Measurements from ENCODE around the gene DNAJC3.
"Not testable (repeated sequence)": the region's sequence is repeated elsewhere in the genome, so short reads cannot be mapped to it uniquely, and the experiment has no call there.

The DNAJC3 gene

GRCh38 chr13:95781016-95781415, 104.1 kb downstream of the DNAJC3 start:
- no peak for DNase-seq (ENCODE audit: low spot score)
- TF ChIP-seq, protein P1, sequence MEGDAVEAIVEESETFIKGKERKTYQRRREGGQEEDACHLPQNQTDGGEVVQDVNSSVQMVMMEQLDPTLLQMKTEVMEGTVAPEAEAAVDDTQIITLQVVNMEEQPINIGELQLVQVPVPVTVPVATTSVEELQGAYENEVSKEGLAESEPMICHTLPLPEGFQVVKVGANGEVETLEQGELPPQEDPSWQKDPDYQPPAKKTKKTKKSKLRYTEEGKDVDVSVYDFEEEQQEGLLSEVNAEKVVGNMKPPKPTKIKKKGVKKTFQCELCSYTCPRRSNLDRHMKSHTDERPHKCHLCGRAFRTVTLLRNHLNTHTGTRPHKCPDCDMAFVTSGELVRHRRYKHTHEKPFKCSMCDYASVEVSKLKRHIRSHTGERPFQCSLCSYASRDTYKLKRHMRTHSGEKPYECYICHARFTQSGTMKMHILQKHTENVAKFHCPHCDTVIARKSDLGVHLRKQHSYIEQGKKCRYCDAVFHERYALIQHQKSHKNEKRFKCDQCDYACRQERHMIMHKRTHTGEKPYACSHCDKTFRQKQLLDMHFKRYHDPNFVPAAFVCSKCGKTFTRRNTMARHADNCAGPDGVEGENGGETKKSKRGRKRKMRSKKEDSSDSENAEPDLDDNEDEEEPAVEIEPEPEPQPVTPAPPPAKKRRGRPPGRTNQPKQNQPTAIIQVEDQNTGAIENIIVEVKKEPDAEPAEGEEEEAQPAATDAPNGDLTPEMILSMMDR (IDR thresholded peaks at IDR 0.05): no peak
- no peak overlapping the region for H3K4me3 ChIP-seq
- no peak overlapping the region for H3K27ac ChIP-seq

DNA sequence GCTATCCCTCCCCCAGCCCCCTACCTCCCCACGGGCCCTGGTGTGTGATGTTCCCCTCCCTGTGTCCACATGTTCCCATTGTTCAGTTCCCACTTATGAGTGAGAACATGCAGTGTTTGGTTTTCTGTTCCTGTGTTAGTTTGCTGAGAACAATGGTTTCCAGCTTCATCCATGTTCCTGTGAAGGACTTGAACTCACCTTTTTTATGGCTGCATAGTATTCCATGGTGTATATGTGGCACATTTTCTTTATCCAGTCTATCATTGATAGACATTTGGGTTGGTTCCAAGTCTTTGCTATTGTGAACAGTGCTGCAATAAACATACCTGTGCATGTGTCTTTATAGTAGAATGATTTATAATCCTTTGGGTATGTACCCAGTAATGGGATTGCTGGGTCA, 105.0 kb downstream of the DNAJC3 start:
- not testable (repeated sequence) for H3K27ac ChIP-seq; H3K4me3 ChIP-seq; DNase-seq (ENCODE audit: low spot score)

GRCh38 chr13:95783747-95784146, 106.8 kb downstream of the DNAJC3 start:
- Histone ChIP-seq H3K4me3 (no peak overlapping the region), H3K27ac (no peak overlapping the region)
- no peak for DNase-seq (ENCODE audit: low spot score)
- TF ChIP-seq, protein P1 (IDR thresholded peaks at IDR 0.05): no peak

GRCh38 chr13:95784161-95784899, 107.4 kb downstream of the DNAJC3 start:
- Histone ChIP-seq H3K4me3 (no peak overlapping the region), H3K27ac (peak overlapping the region in 1 of 2 donors; percentile 24)
- no peak for DNase-seq (ENCODE audit: low spot score)
- TF ChIP-seq, protein P1 (IDR thresholded peaks at IDR 0.05): no peak

DNA sequence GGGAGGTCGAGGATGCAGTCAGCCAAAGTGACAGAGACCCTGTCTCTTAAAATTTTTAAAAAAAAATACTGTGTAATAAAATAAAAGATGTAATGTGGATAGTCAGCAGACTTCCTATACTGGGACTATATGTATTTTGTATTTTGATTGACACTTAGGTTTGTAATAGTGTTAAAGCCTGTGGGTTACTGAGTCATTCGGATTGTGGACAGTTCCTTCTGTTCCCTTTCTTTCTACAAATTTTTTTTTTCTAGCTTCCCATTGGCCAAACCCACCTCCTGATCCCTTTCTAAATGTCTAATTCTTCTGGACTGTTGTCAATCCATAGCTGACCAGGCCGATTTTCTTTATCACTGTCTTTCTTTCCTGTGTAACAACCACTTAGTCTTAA, 108.0 kb downstream of the DNAJC3 start:
- H3K27ac ChIP-seq: peak overlapping the region in 1 of 2 donors; percentile 24
- DNase-seq (ENCODE audit: low spot score): no peak
- no peak overlapping the region for H3K4me3 ChIP-seq
- TF ChIP-seq, protein P1 (IDR thresholded peaks at IDR 0.05): no peak

DNA sequence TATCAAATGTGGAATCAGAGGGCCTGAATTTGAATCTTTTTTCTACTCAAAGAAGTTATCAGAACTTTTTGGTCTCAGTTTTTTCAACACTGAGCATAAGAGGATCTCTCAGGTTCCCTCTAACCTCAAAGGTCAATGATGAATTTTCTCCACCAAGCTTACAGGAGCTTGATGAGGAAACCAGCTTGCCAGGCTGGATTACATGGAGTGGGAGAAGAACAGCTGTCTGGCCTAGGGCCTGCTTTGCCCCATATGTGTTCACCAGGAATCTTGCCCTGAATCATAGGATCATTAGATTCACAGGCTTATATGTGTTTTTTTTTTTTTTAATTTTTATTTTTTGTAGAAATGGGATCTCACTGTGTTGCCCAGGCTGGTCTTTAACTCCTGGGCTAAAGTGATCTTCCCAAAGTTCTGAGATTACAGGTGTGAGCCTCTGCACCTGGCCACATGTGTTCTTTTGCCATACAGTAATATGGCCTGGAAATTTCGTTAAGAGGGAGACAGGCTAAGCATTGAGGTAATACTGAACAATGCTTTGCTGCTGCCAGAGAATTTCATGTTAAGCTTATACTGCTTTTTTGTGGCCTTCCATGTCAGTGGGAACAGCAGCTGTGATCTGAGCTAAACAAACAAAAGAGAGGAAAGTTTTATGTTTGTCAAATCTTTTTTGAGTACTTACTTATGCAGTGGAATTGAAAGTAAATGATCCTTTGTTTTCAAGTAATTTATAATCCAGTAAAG, 110.6 kb downstream of the DNAJC3 start:
- TF ChIP-seq, protein P1 (IDR thresholded peaks at IDR 0.05): no peak
- no peak for DNase-seq (ENCODE audit: low spot score)
- H3K4me3 ChIP-seq: no peak overlapping the region
- H3K27ac ChIP-seq: no peak overlapping the region

DNA sequence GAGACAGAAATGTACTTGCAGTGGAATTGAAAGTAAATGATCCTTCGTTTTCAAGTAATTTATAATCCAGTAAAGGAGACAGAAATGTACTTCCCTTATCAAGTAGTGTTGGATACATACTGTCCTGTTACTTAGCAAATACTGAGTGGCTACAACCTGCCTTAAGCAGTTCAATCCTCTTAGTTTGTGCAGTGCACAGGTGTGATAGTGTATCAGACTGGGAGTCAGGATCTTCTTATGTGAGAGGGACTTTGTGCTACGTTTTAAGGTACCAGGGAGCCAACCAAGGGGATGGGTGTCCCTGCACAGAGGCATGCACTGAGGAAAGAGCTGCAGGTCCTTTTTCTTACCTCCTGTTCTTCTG, 111.1 kb downstream of the DNAJC3 start:
- no peak for DNase-seq (ENCODE audit: low spot score)
- Histone ChIP-seq H3K27ac (no peak overlapping the region), H3K4me3 (no peak overlapping the region)
- TF ChIP-seq, protein P1 (IDR thresholded peaks at IDR 0.05): no peak

- not testable (repeated sequence) for DNase-seq (ENCODE audit: low spot score); H3K4me3 ChIP-seq
Measured at GRCh38 chr13:95789315-95789714, 112.4 kb downstream of the DNAJC3 start.

More at GRCh38 chr13:95789315-95789714, 112.4 kb downstream of the DNAJC3 start:
- not testable (repeated sequence) for H3K27ac ChIP-seq
